B cell (primary cell): ENCODE results near the gene RAI1. TPM values are rescaled to one million over a fixed set of nuclear protein-coding genes. Genes with fewer than 3 reads are reported as not detected.

Experiments used
- ATAC-seq: fragments of 200-7000 bp; cut with Tn5 transposase; one replicate; pipeline ENCODE4 v1.10.0; 2021; ENCODE audit warnings: low read depth, mild to moderate bottlenecking, moderate number of reproducible peaks, moderate library complexity
- CTCF ChIA-PET: fragments of 350-600 bp; sonication (Branson Sonifier 250); formaldehyde crosslinking; loops from one replicate; lab custom pipeline; 2021; ENCODE audit warnings: antibody characterized with exemption, inconsistent platforms; lab: Charles Lee
- POLR2A ChIA-PET: fragments of 350-600 bp; sonication (Branson Sonifier 250); formaldehyde crosslinking; loops from one replicate; lab custom pipeline; 2021; ENCODE audit warnings: antibody characterized with exemption; lab: Charles Lee
- DNase-seq: peaks from one replicate; pipeline ENCODE4 v3.0.0; 2013
- H2AFZ ChIP-seq: 2 replicates; pipeline ENCODE4 v1.6.1; 2012; ENCODE audit warnings: mild to moderate bottlenecking, low read depth, low read length; ENCODE audit not compliant: insufficient read depth, poor library complexity, severe bottlenecking
- H3K27ac ChIP-seq, 2 donors: 1 replicate in 1 of 2; 2 replicates in 1 of 2; pipeline ENCODE4 v1.5.1; 2012 to 2013; ENCODE audit warnings: low read length in 2 of 2, mild to moderate bottlenecking in 2 of 2, moderate library complexity in 1 of 2
- H3K27me3 ChIP-seq, 4 experiments: fragments of 200-600 bp in 1 of 4; sonication (generic) in 1 of 4; replicated peaks in 1 of 4; 1 replicate in 2 of 4; 2 replicates in 2 of 4; pipeline versions ENCODE4 v1.6.1 to v1.7.0; 2013 to 2016; ENCODE audit warnings: low read length in 3 of 4, mild to moderate bottlenecking in 2 of 4, mixed read lengths in 1 of 4, moderate library complexity in 1 of 4; ENCODE audit not compliant: insufficient read depth in 4 of 4, control insufficient read depth in 3 of 4; ENCODE audit errors: control extremely low read depth in 1 of 4
- H3K36me3 ChIP-seq, 2 experiments: replicated peaks in 1 of 2; 1 replicate in 1 of 2; 2 replicates in 1 of 2; pipeline versions ENCODE4 v1.6.1 to v1.7.1; 2013; ENCODE audit warnings: low read length in 1 of 2; ENCODE audit not compliant: insufficient read depth in 2 of 2, control insufficient read depth in 1 of 2; ENCODE audit errors: control extremely low read depth in 1 of 2, extremely low read depth in 1 of 2
- H3K4me1 ChIP-seq, 2 donors: fragments of 200-600 bp in 1 of 2; sonication (generic) in 1 of 2; 1 replicate in 1 of 2; 2 replicates in 1 of 2; pipeline versions ENCODE4 v1.5.1 to v1.6.1; 2013 to 2017; ENCODE audit warnings: low read length in 2 of 2; ENCODE audit not compliant: control insufficient read depth in 2 of 2, insufficient read depth in 2 of 2
- H3K4me2 ChIP-seq: replicated peaks from 2 replicates; pipeline ENCODE3; 2012; ENCODE audit warnings: mild to moderate bottlenecking, low read depth, low read length; ENCODE audit not compliant: poor library complexity, severe bottlenecking
- H3K4me3 ChIP-seq, 5 experiments: fragments of 200-600 bp in 1 of 5; sonication (generic) in 1 of 5; 1 replicate in 3 of 5; 2 replicates in 2 of 5; pipeline versions ENCODE4 v1.5.1 to v1.7.0; 2011 to 2016; ENCODE audit warnings: low read length in 4 of 5, mild to moderate bottlenecking in 4 of 5, low read depth in 2 of 5, control low read depth in 1 of 5, moderate library complexity in 1 of 5; ENCODE audit not compliant: insufficient read depth in 1 of 5; ENCODE audit errors: control extremely low read depth in 1 of 5, extremely low read depth in 1 of 5
- H3K79me2 ChIP-seq: fragments of 200-600 bp; sonication (generic); one replicate; pipeline ENCODE4 v1.6.0; 2016; ENCODE audit warnings: low read length; ENCODE audit not compliant: control insufficient read depth, insufficient read depth
- H3K9ac ChIP-seq: fragments of 200-600 bp; sonication (generic); 2 replicates; pipeline ENCODE4 v1.6.1; 2017; ENCODE audit warnings: mild to moderate bottlenecking, low read length, moderate library complexity
- H3K9me3 ChIP-seq, 3 donors: one replicate each; pipeline versions ENCODE4 v1.6.1 to v1.7.1; 2013; ENCODE audit warnings: low read length in 2 of 3; ENCODE audit not compliant: control insufficient read depth in 2 of 3, insufficient read depth in 1 of 3; ENCODE audit errors: control extremely low read depth in 1 of 3
- H4K20me1 ChIP-seq: 2 replicates; pipeline ENCODE4 v1.6.0; 2012; ENCODE audit warnings: mild to moderate bottlenecking, low read length; ENCODE audit not compliant: insufficient read depth, control insufficient read depth, poor library complexity, severe bottlenecking
- H3K27ac Mint-ChIP-seq: one replicate; pipeline ENCODE4 v1.8.0; 2021; ENCODE audit warnings: mixed read lengths
- H3K27me3 Mint-ChIP-seq: one replicate; pipeline ENCODE4 v1.8.0; 2021; ENCODE audit warnings: mixed read lengths
- H3K4me1 Mint-ChIP-seq: one replicate; pipeline ENCODE4 v1.8.0; 2021; ENCODE audit warnings: mixed read lengths
- H3K4me3 Mint-ChIP-seq: one replicate; pipeline ENCODE4 v1.8.0; 2021; ENCODE audit warnings: mixed read lengths
- H3K9me3 Mint-ChIP-seq: one replicate; pipeline ENCODE4 v1.8.0; 2022; ENCODE audit warnings: mixed read lengths; ENCODE audit not compliant: insufficient read depth
- EZH2 ChIP-seq: IDR thresholded peaks from 2 replicates; pipeline ENCODE4 v1.6.1; 2012; ENCODE audit warnings: borderline replicate concordance, low read depth, mild to moderate bottlenecking, moderate library complexity, low read length; ENCODE audit not compliant: insufficient read depth, poor library complexity, severe bottlenecking
- WGBS: methylation state at CpG from one replicate; pipeline ENCODE4 v1.1.5; 2013; ENCODE audit warnings: missing lambda C conversion rate; ENCODE audit not compliant: insufficient coverage; 5-methylcytosine and 5-hydroxymethylcytosine counted together
- intact Hi-C: fragments of 100-400 bp; cut with micrococcal nuclease; formaldehyde crosslinking; loops from one replicate; pipeline ENCODE4 v1.10.0; 2022
- polyA plus RNA-seq: library from polyadenylated mRNA; depleted of rRNA; stranded (reverse); fragments of >200 nt; gene quantifications from 2 replicates; pipeline ENCODE4 v1.2.3, GENCODE V29; 2012
- total RNA-seq, 2 donors: library from RNA; stranded (reverse); fragments of 120-200 nt in 1 of 2; gene quantifications; 1 replicate in 1 of 2; 2 replicates in 1 of 2; pipeline versions ENCODE4 v1.2.3 to v1.2.4, GENCODE V29; 2013 to 2022
- TF ChIP-seq, protein P1 (sequence below): fragments of 200-600 bp; IDR thresholded peaks from one replicate; pipeline ENCODE4 v1.8.0; 2022; ENCODE audit warnings: antibody characterized with exemption, mild to moderate bottlenecking

RAI1 gene
- total and polyA plus RNA-seq, 2 donors (not counting 1 experiment from before 2014, with no cell fraction given): 4.7 to 34.0 TPM

DNA sequence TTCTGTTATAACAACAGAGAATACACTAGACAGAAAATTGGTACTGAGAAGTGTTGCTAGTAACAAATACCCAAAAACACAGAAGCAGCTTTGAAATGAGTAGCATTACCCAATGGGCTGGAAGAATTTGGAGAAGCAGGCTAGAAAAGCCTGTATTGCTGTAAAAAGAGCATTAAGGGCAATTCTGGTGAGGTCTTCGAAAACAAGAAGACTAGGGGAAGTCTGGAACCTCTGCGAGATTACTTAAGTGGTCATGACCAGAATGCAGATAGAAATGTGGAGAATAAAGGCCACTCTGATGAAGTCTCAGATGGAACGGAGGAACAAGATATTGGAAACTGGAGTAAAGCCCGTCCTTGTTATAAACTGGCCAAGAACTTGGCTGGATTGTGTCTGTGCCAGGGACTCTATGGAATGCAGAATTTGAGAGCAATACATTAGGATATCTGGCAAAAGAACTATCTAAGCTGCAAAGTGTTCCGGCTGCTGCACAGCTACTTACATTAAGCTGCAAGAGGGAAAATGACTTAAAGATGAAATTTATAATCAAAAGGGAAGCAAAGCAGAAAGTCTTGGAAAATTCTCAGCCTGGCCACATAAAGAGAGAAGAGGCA lies 44.9 kb upstream of the RAI1 start:
- Histone ChIP-seq H3K9me3 (peaks cover 0 to 20% (median 4%) of the 10 kb centered on the region in 3 donors), H2AFZ (no peak overlapping the region), H4K20me1 (no peaks in the 10 kb centered on the region), H3K27ac (no peak overlapping the region), H3K79me2 (no peaks in the 10 kb centered on the region), H3K9ac (no peak overlapping the region), H3K27me3 (no peaks in the 10 kb centered on the region), H3K4me1 (no peaks in the 10 kb centered on the region), H3K4me3 (no peak overlapping the region), H3K36me3 (no peaks in the 10 kb centered on the region), H3K4me2 (no peak overlapping the region)
- peaks cover 2% of the 10 kb centered on the region for H3K4me1 Mint-ChIP-seq
- intact Hi-C loops: no loop called here
- CTCF ChIA-PET: interaction anchor here (1.4 kb wide), 1 partner anchor 139 kb away, joined by 5 read pairs; no protein-coding TSS in a partner anchor
- TF ChIP-seq, protein P1, sequence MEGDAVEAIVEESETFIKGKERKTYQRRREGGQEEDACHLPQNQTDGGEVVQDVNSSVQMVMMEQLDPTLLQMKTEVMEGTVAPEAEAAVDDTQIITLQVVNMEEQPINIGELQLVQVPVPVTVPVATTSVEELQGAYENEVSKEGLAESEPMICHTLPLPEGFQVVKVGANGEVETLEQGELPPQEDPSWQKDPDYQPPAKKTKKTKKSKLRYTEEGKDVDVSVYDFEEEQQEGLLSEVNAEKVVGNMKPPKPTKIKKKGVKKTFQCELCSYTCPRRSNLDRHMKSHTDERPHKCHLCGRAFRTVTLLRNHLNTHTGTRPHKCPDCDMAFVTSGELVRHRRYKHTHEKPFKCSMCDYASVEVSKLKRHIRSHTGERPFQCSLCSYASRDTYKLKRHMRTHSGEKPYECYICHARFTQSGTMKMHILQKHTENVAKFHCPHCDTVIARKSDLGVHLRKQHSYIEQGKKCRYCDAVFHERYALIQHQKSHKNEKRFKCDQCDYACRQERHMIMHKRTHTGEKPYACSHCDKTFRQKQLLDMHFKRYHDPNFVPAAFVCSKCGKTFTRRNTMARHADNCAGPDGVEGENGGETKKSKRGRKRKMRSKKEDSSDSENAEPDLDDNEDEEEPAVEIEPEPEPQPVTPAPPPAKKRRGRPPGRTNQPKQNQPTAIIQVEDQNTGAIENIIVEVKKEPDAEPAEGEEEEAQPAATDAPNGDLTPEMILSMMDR: no peak
- no peak for TF ChIP-seq EZH2
- H3K4me3 Mint-ChIP-seq: no peak overlapping the region
- H3K27me3 Mint-ChIP-seq: peaks cover 8% of the 10 kb centered on the region
- ATAC-seq (no peak), DNase-seq (no peak)
- H3K27ac Mint-ChIP-seq: no peak overlapping the region
- POLR2A ChIA-PET: interaction anchor here (0.7 kb wide), 1 partner anchor 336 kb away, joined by 3 read pairs; no protein-coding TSS in a partner anchor
- 94% methylated on average over 4 of the region's 5 CpGs for WGBS
- peaks cover 3% of the 10 kb centered on the region for H3K9me3 Mint-ChIP-seq

- no peak for ATAC-seq
- POLR2A ChIA-PET: no interaction called here
Measured at GRCh38 chr17:17638467-17638866, 42.8 kb upstream of the RAI1 start.

More at GRCh38 chr17:17638467-17638866, 42.8 kb upstream of the RAI1 start:
- no peaks in the 10 kb centered on the region for H3K27me3 ChIP-seq
- H3K79me2 ChIP-seq: no peaks in the 10 kb centered on the region
- H3K4me3 ChIP-seq: no peak overlapping the region
- intact Hi-C loops: no loop called here
- no peaks in the 10 kb centered on the region for H3K36me3 ChIP-seq
- no CpG with 5 or more reads among the region's 2 CpGs for WGBS
- Mint-ChIP-seq H3K27ac (no peak overlapping the region), H3K4me3 (no peak overlapping the region), H3K4me1 (peaks cover 2% of the 10 kb centered on the region), H3K27me3 (peaks cover 11% of the 10 kb centered on the region), H3K9me3 (peaks cover 3% of the 10 kb centered on the region)
- no peak overlapping the region for H3K9ac ChIP-seq
- no peak for DNase-seq
- no peaks in the 10 kb centered on the region for H4K20me1 ChIP-seq
- H3K27ac ChIP-seq: no peak overlapping the region
- H3K4me2 ChIP-seq: no peak overlapping the region
- TF ChIP-seq, protein P1: no peak
- no peak for TF ChIP-seq EZH2
- H3K4me1 ChIP-seq: no peaks in the 10 kb centered on the region
- peaks cover 0 to 8% (median 4%) of the 10 kb centered on the region in 3 donors for H3K9me3 ChIP-seq
- CTCF ChIA-PET: interaction anchor here (1.3 to 6.6 kb wide), 2 partner anchors 21 to 142 kb away, joined by 3 to 121 read pairs; partner anchors contain the start of gene RASD1
- no peak overlapping the region for H2AFZ ChIP-seq
